HCT116 (cell line): ENCODE results near the gene TMA7. TPM values are rescaled to one million over a fixed set of nuclear protein-coding genes. Genes with fewer than 3 reads are reported as not detected.

Source experiments
- ATAC-seq: fragments of 200-7000 bp; cut with Tn5 transposase; 2 replicates; pipeline ENCODE4 v1.9.1; 2020; ENCODE audit warnings: mild to moderate bottlenecking, moderate library complexity
- BruUV-seq: library from RNA; stranded (reverse); fragments of 400-500 nt; replicated peaks from 2 replicates; lab custom pipeline; 2021; lab: Mats Ljungman, UMichigan
- CTCF ChIA-PET: fragments of 300-600 bp; sonication (Branson Sonifier 250); formaldehyde crosslinking; loops from one replicate; lab custom pipeline; 2021; ENCODE audit warnings: antibody characterized with exemption; lab: Charles Lee
- POLR2A ChIA-PET: fragments of 300-600, 350-600 bp; sonication (Branson Sonifier 250); formaldehyde crosslinking; loops from one replicate; lab custom pipeline; 2021; ENCODE audit warnings: antibody characterized with exemption; lab: Charles Lee
- RAD21 ChIA-PET, 2 experiments: fragments of 300-600 bp; sonication (Branson Sonifier 250); formaldehyde crosslinking; loops; one replicate each; lab custom pipeline; 2023; ENCODE audit warnings: low total read pairs in 2 of 2; ENCODE audit not compliant: uncharacterized antibody in 2 of 2, unreplicated experiment in 2 of 2, low non-redundant PET in 1 of 2; lab: Charles Lee
- DNase-seq: peaks from one replicate; pipeline ENCODE4 v3.0.0-alpha.2; 2010; ENCODE audit warnings: low read depth, low spot score
- H2AFZ ChIP-seq: fragments of 200-600 bp; shearing (Covaris generic), sonication (generic); 2 replicates; pipeline ENCODE4 v1.6.1; 2017; ENCODE audit warnings: low read depth, mixed run types, mixed read lengths, antibody characterized with exemption, low read length; ENCODE audit not compliant: poor library complexity, severe bottlenecking
- H3K27ac ChIP-seq: 2 replicates; pipeline ENCODE4 v1.5.1; 2012; ENCODE audit warnings: low read depth, low read length
- H3K27me3 ChIP-seq: fragments of 200-600 bp; sonication (generic); 2 replicates; pipeline ENCODE4 v1.6.1; 2016; ENCODE audit warnings: mixed run types, low read length, mixed read lengths; ENCODE audit not compliant: insufficient read depth
- H3K36me3 ChIP-seq, 2 experiments: fragments of 200-500 bp in 1 of 2; fragments of 200-600 bp in 1 of 2; sonication (Bioruptor generic) in 1 of 2; sonication (generic) in 1 of 2; 2 replicates each; pipeline versions ENCODE4 v1.5.1 to v1.6.1; 2014 to 2016; ENCODE audit warnings: low read length in 2 of 2, inconsistent platforms in 1 of 2, mixed read lengths in 1 of 2, mixed run types in 1 of 2; ENCODE audit not compliant: insufficient read depth in 2 of 2, control insufficient read depth in 1 of 2
- H3K4me1 ChIP-seq, 2 experiments: fragments of 200-600 bp in 1 of 2; sonication (generic) in 1 of 2; 2 replicates each; pipeline versions ENCODE4 v1.5.1 to v1.6.1; 2012 to 2017; ENCODE audit warnings: low read length in 2 of 2, inconsistent platforms in 1 of 2, mild to moderate bottlenecking in 1 of 2, mixed read lengths in 1 of 2, mixed run types in 1 of 2, moderate library complexity in 1 of 2; ENCODE audit not compliant: insufficient read depth in 2 of 2, control insufficient read depth in 1 of 2
- H3K4me2 ChIP-seq: fragments of 200-600 bp; sonication (generic); 2 replicates; pipeline ENCODE4 v1.6.1; 2017; ENCODE audit warnings: mixed run types, low read length, mixed read lengths
- H3K4me3 ChIP-seq, 2 experiments: fragments of 200-600 bp in 1 of 2; sonication (generic) in 1 of 2; replicated peaks in 1 of 2; 2 replicates each; pipeline ENCODE4 v1.5.1; 2011 to 2016; ENCODE audit warnings: low read length in 2 of 2, control low read depth in 1 of 2, low read depth in 1 of 2, mild to moderate bottlenecking in 1 of 2, mixed read lengths in 1 of 2, mixed run types in 1 of 2
- H3K79me2 ChIP-seq: fragments of 200-600 bp; sonication (generic); 2 replicates; pipeline ENCODE4 v1.6.1; 2017; ENCODE audit warnings: mild to moderate bottlenecking, mixed run types, low read length, moderate library complexity, mixed read lengths; ENCODE audit not compliant: insufficient read depth
- H3K9ac ChIP-seq: fragments of 200-600 bp; sonication (generic); 2 replicates; pipeline ENCODE4 v1.6.1; 2016; ENCODE audit warnings: low read length, mixed read lengths
- H3K9me2 ChIP-seq: fragments of 200-600 bp; sonication (generic), shearing (Covaris generic); 2 replicates; pipeline ENCODE4 v1.6.1; 2017; ENCODE audit warnings: mixed run types, mild to moderate bottlenecking, moderate library complexity; ENCODE audit not compliant: insufficient read depth
- H3K9me3 ChIP-seq, 2 experiments: fragments of 200-500 bp in 1 of 2; fragments of 200-600 bp in 1 of 2; sonication (Bioruptor generic) in 1 of 2; sonication (generic) in 1 of 2; 2 replicates each; pipeline ENCODE4 v1.6.1; 2014 to 2017; ENCODE audit warnings: low read length in 2 of 2, mixed read lengths in 2 of 2, inconsistent platforms in 1 of 2, low read depth in 1 of 2, mild to moderate bottlenecking in 1 of 2, mixed run types in 1 of 2, moderate library complexity in 1 of 2; ENCODE audit not compliant: control insufficient read depth in 1 of 2, insufficient read depth in 1 of 2
- H4K20me1 ChIP-seq: fragments of 200-600 bp; sonication (generic), shearing (Covaris generic); 2 replicates; pipeline ENCODE4 v1.6.1; 2017; ENCODE audit warnings: mixed run types, mild to moderate bottlenecking, moderate library complexity; ENCODE audit not compliant: insufficient read depth
- CTCF ChIP-seq, 3 experiments: fragments of 200-600 bp in 1 of 3; sonication (generic) in 1 of 3; IDR thresholded peaks in 2 of 3; conservative IDR thresholded peaks in 1 of 3; 2 replicates each; pipeline ENCODE4 v1.5.1; 2012 to 2017; ENCODE audit warnings: low read depth in 2 of 3, low read length in 2 of 3, antibody characterized with exemption in 1 of 3, borderline replicate concordance in 1 of 3, control low read depth in 1 of 3, mild to moderate bottlenecking in 1 of 3, mixed read lengths in 1 of 3, mixed run types in 1 of 3, moderate library complexity in 1 of 3; ENCODE audit not compliant: insufficient read depth in 1 of 3
- EGR1 ChIP-seq: IDR thresholded peaks from 2 replicates; pipeline ENCODE4 v1.6.1; 2012; ENCODE audit warnings: low read depth
- ELF1 ChIP-seq: IDR thresholded peaks from 2 replicates; pipeline ENCODE4 v1.6.1; 2012; ENCODE audit warnings: low read depth, borderline replicate concordance
- MAX ChIP-seq: IDR thresholded peaks from 2 replicates; pipeline ENCODE4 v1.6.1; 2012
- TCF7L2 ChIP-seq: IDR thresholded peaks from 2 replicates; pipeline ENCODE4 v1.7.0; 2011; ENCODE audit warnings: borderline replicate concordance, inconsistent platforms; ENCODE audit not compliant: insufficient read depth, insufficient read length; ENCODE audit errors: extremely low read depth
- YY1 ChIP-seq: IDR thresholded peaks from 2 replicates; pipeline ENCODE4 v1.6.1; 2011; ENCODE audit warnings: low read length, low read depth, moderate library complexity, mild to moderate bottlenecking; ENCODE audit not compliant: insufficient replicate concordance; ENCODE audit errors: extremely low read depth
- intact Hi-C: fragments of 100-400 bp; cut with micrococcal nuclease; formaldehyde crosslinking; loops from 2 replicates; pipeline ENCODE4 v1.10.0; 2022
- total RNA-seq: library from RNA; stranded (reverse); gene quantifications from one replicate; pipeline ENCODE4 v1.2.1, GENCODE V29; 2021; ENCODE audit not compliant: unreplicated experiment

Gene TMA7
- total RNA-seq, 1 experiment from 2014 or later, result 334 TPM

GRCh38 chr3:48407542-48408099 lies 32.4 kb upstream of the TMA7 start:
- Histone ChIP-seq H3K36me3 (peaks cover 2 to 3% of the 10 kb centered on the region in 2 experiments; a peak in 2 of 4 replicates), H3K9me2 (no peaks in the 10 kb centered on the region), H3K27ac (no peak overlapping the region), H3K4me1 (peaks cover 2 to 17% of the 10 kb centered on the region in 2 experiments; a peak in 3 of 4 replicates), H3K9me3 (no peaks in the 10 kb centered on the region), H3K4me3 (no peak overlapping the region), H4K20me1 (no peaks in the 10 kb centered on the region), H2AFZ (no peak overlapping the region), H3K27me3 (no peaks in the 10 kb centered on the region), H3K4me2 (no peak overlapping the region), H3K79me2 (no peaks in the 10 kb centered on the region), H3K9ac (no peak overlapping the region)
- ChIA-PET POLR2A (no interaction called here), CTCF (interaction anchor here (1.9 to 2.6 kb wide), 2 partner anchors 28 to 33 kb away, joined by 6 to 17 read pairs; partner anchors contain the start of genes CCDC51 and TMA7), RAD21 (interaction anchor here in 1 of 2 experiments (0.6 kb wide), 1 partner anchor 592 kb away, joined by 7 read pairs; no protein-coding TSS in a partner anchor)
- TF ChIP-seq YY1 (no peak), EGR1 (no peak), ELF1 (no peak)
- no peak for ATAC-seq
- DNase-seq, result no peak
- intact Hi-C loops, result no loop called here
- BruUV-seq, result no TSS peak

GRCh38 chr3:48408823-48409281 lies 31.2 kb upstream of the TMA7 start:
- POLR2A ChIA-PET, result no interaction called here
- TF ChIP-seq TCF7L2 (no peak), MAX (no peak), CTCF (IDR thresholded peaks at IDR 0.05 in 2 of 3, conservative IDR thresholded peaks at IDR 0.05 in 1 of 3; ENCODE audit: borderline replicate concordance in 1 of 3, insufficient read depth in 1 of 3, low read depth in 2 of 3, low read length in 2 of 3) (peak in 2 of 3 experiments; percentile 18 to 45; a peak in 2 of 6 replicates)
- no peaks in the 10 kb centered on the region for H3K9me3 ChIP-seq

More at GRCh38 chr3:48408823-48409281, 31.2 kb upstream of the TMA7 start:
- RAD21 ChIA-PET, result interaction anchor here in 1 of 2 experiments (0.7 kb wide), 1 partner anchor 27 kb away, joined by 3 read pairs; no protein-coding TSS in a partner anchor
- H3K4me3 ChIP-seq, result no peak overlapping the region
- intact Hi-C loops, result no loop called here
- no peak overlapping the region for H3K4me2 ChIP-seq
- H3K9ac ChIP-seq, result no peak overlapping the region
- no peaks in the 10 kb centered on the region for H3K27me3 ChIP-seq
- CTCF ChIA-PET, result interaction anchor here (1.9 to 2.6 kb wide), 2 partner anchors 27 to 31 kb away, joined by 6 to 17 read pairs; partner anchors contain the start of genes CCDC51 and TMA7
- H3K36me3 ChIP-seq, result peaks cover 2 to 3% of the 10 kb centered on the region in 2 experiments; a peak in 2 of 4 replicates
- no peaks in the 10 kb centered on the region for H3K79me2 ChIP-seq
- H2AFZ ChIP-seq, result no peak overlapping the region
- ATAC-seq (peak; percentile 63), DNase-seq (no peak)
- no TSS peak for BruUV-seq
- no peak overlapping the region for H3K27ac ChIP-seq
- H3K4me1 ChIP-seq, result peaks cover 0 to 13% of the 10 kb centered on the region in 2 experiments; a peak in 1 of 4 replicates
- no peaks in the 10 kb centered on the region for H4K20me1 ChIP-seq
- H3K9me2 ChIP-seq, result no peaks in the 10 kb centered on the region
